ENCODE results near the gene SNTB2. TPM values are rescaled to one million over a fixed set of nuclear protein-coding genes. Genes with fewer than 3 reads are reported as not detected.

SNTB2 gene
- total and polyA plus RNA-seq, 2 of the 13 experiments (the other 11 are each of a cell fraction or from before 2014, with no cell fraction given) = 11.5 to 19.2 TPM

GRCh38 chr16:69187446-69188235 is 677 bp downstream of the SNTB2 start (continued):
- no peak for TF ChIP-seq ZBTB40 (IDR thresholded peaks at IDR 0.05)
- peak; percentile 32; the same call in 1 of the 2 replicates for TF ChIP-seq ZBTB40 (CRISPR knock-in tag; IDR thresholded peaks at IDR 0.05)
- peak; percentile 65 for TF ChIP-seq UBTF (CRISPR knock-in tag; IDR thresholded peaks at IDR 0.05)
- TF ChIP-seq RCOR2 (CRISPR knock-in tag; IDR thresholded peaks at IDR 0.05) = no peak
- TF ChIP-seq ZSCAN30 (CRISPR knock-in tag; IDR thresholded peaks at IDR 0.05) = no peak
- 0 out of 2 replicates have a peak, but pooled peaks have one; percentile 28 for TF ChIP-seq ZSCAN20 (CRISPR knock-in tag; IDR thresholded peaks at IDR 0.05; ENCODE audit: borderline replicate concordance)
- no peak for TF ChIP-seq CBX5 (CRISPR knock-in tag; IDR thresholded peaks at IDR 0.05; ENCODE audit: borderline replicate concordance)
- TF ChIP-seq PHF5A (CRISPR knock-in tag; IDR thresholded peaks at IDR 0.05; ENCODE audit: low read depth, unreplicated experiment) = no peak
- peak; percentile 71; the same call in 1 of the 2 replicates for TF ChIP-seq ZNF772 (CRISPR knock-in tag; IDR thresholded peaks at IDR 0.05)
- TF ChIP-seq MLXIP (CRISPR knock-in tag; IDR thresholded peaks at IDR 0.05; ENCODE audit: borderline replicate concordance) = no peak
- peak; percentile 80 for TF ChIP-seq ZNF788 (CRISPR knock-in tag; IDR thresholded peaks at IDR 0.05; ENCODE audit: borderline replicate concordance)
- no peak for TF ChIP-seq SRY (CRISPR knock-in tag; IDR thresholded peaks at IDR 0.05)
- TF ChIP-seq REPIN1 (CRISPR knock-in tag; IDR thresholded peaks at IDR 0.05; ENCODE audit: borderline replicate concordance, low read depth) = no peak
